ENCODE results near the gene NYNRIN.

GRCh38 chr14:24415421-24416253 lies 16.8 kb downstream of the NYNRIN start:
- TF ChIP-seq CTCF (IDR thresholded peaks at IDR 0.05) (no peak), POLR2AphosphoS5 (IDR thresholded peaks at IDR 0.05; ENCODE audit: low read depth, low read length) (no peak), SIN3A (IDR thresholded peaks at IDR 0.05; ENCODE audit: borderline replicate concordance, insufficient read depth, low read depth, low read length) (no peak)
